ENCODE results near the gene TTC7B. TPM values are rescaled to one million over a fixed set of nuclear protein-coding genes. Genes with fewer than 3 reads are reported as not detected.

The TTC7B gene
- total RNA-seq, 1 experiment from 2014 or later = 40.9 TPM

- no peak for TF ChIP-seq TCF7L2 (IDR thresholded peaks at IDR 0.05; ENCODE audit: low read depth, low read length)
- no peak for TF ChIP-seq POLR2AphosphoS5 (IDR thresholded peaks at IDR 0.05; ENCODE audit: low read depth, low read length)
- no peak for TF ChIP-seq CTCF (IDR thresholded peaks at IDR 0.05)
- no peak for TF ChIP-seq REST (IDR thresholded peaks at IDR 0.05; ENCODE audit: insufficient read depth in 1 of 2, low read depth in 2 of 2, low read length in 1 of 2)
- no peak for TF ChIP-seq SIN3A (IDR thresholded peaks at IDR 0.05; ENCODE audit: borderline replicate concordance, insufficient read depth, low read depth, low read length)
- DNase-seq (ENCODE audit: low read depth, low spot score) = no peak
- BruUV-seq (replicated peaks) = no TSS peak
- H3K27ac ChIP-seq (ENCODE audit: low read length) = no peak overlapping the region
- CTCF ChIA-PET = no interaction called here
- H3K4me1 ChIP-seq (ENCODE audit: control insufficient read depth, insufficient read depth, low read length) = no peaks in the 10 kb centered on the region
- no peak overlapping the region for H3K4me3 ChIP-seq (ENCODE audit: low read depth in 2 of 2, low read length in 2 of 2)
- no peaks in the 10 kb centered on the region for H3K9me3 ChIP-seq (ENCODE audit: control insufficient read depth, insufficient read depth, low read depth, low read length)
- intact Hi-C loops (cut with micrococcal nuclease; ENCODE audit: unreplicated experiment) = no loop called here
- no peaks in the 10 kb centered on the region for H3K36me3 ChIP-seq (ENCODE audit: control insufficient read depth, insufficient read depth, low read length)
- in situ Hi-C loops (cut with HindIII; ENCODE audit: low pct_unique_long_range_greater_than_20kb, low sequenced_read_pairs) = no loop called here
- no peak for ATAC-seq
- POLR2A ChIA-PET = no interaction called here
- H3K27me3 ChIP-seq (ENCODE audit: control insufficient read depth, insufficient read depth, low read length) = no peaks in the 10 kb centered on the region
Observed at GRCh38 chr14:90747909-90748308, 68.3 kb downstream of the TTC7B start.

GRCh38 chr14:90743826-90744225 is 72.4 kb downstream of the TTC7B start:
- ChIA-PET POLR2A (no interaction called here), CTCF (no interaction called here)
- in situ Hi-C loops (cut with HindIII; ENCODE audit: low pct_unique_long_range_greater_than_20kb, low sequenced_read_pairs) (no loop called here), intact Hi-C loops (cut with micrococcal nuclease; ENCODE audit: unreplicated experiment) (no loop called here)
- no peaks in the 10 kb centered on the region for H3K9me3 ChIP-seq (ENCODE audit: control insufficient read depth, insufficient read depth, low read depth, low read length)
- no peak overlapping the region for H3K27ac ChIP-seq (ENCODE audit: low read length)
- no peak for TF ChIP-seq REST (IDR thresholded peaks at IDR 0.05; ENCODE audit: insufficient read depth in 1 of 2, low read depth in 2 of 2, low read length in 1 of 2)
- no peak for TF ChIP-seq POLR2AphosphoS5 (IDR thresholded peaks at IDR 0.05; ENCODE audit: low read depth, low read length)
- no peak for TF ChIP-seq SIN3A (IDR thresholded peaks at IDR 0.05; ENCODE audit: borderline replicate concordance, insufficient read depth, low read depth, low read length)
- no peak for TF ChIP-seq CTCF (IDR thresholded peaks at IDR 0.05)
- TF ChIP-seq TCF7L2 (IDR thresholded peaks at IDR 0.05; ENCODE audit: low read depth, low read length) = no peak
- no peaks in the 10 kb centered on the region for H3K4me1 ChIP-seq (ENCODE audit: control insufficient read depth, insufficient read depth, low read length)
- no peaks in the 10 kb centered on the region for H3K27me3 ChIP-seq (ENCODE audit: control insufficient read depth, insufficient read depth, low read length)
- no peaks in the 10 kb centered on the region for H3K36me3 ChIP-seq (ENCODE audit: control insufficient read depth, insufficient read depth, low read length)
- no peak overlapping the region for H3K4me3 ChIP-seq (ENCODE audit: low read depth in 2 of 2, low read length in 2 of 2)
- no TSS peak for BruUV-seq (replicated peaks)
- no peak for DNase-seq (ENCODE audit: low read depth, low spot score)
- ATAC-seq = no peak
